ENCODE data around the gene GDF2.

Gene GDF2

DNA sequence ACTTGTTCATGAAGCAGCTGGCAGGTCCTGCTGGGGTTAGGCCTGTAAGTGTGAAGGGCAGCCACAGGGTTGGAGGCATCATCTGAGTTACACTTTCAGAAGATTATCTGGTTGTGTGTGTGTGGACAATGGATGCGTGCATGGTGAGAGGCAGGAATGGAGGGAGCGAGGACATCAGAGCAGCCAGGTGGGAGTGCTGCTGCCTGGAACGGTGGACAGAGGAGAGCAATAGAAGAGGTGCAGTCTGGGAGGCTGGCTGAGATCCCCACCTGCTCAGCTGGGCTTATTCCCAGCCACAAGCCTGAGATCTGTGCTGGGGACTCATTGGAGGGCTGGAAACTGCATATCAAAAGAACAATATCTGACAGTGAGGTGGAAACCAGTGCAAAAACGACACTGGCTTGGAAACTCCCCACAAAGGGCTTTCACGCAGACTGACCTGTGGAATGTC lies 44.0 kb downstream of the GDF2 start:
- Histone ChIP-seq H3K4me1 (ENCODE audit: insufficient read depth, low read length) (no peaks in the 10 kb centered on the region), H4K20me1 (ENCODE audit: insufficient read depth, low read length) (0 out of 2 replicates have a peak, but pooled peaks cover 4% of the 10 kb centered on the region), H3K9me3 (ENCODE audit: insufficient read depth, low read length, severe bottlenecking) (no peaks in the 10 kb centered on the region), H2AFZ (ENCODE audit: low read depth, low read length) (no peak overlapping the region), H3K9ac (ENCODE audit: low read depth, low read length) (no peak overlapping the region), H3K4me3 (ENCODE audit: low read depth in 1 of 2, low read length in 2 of 2) (no peak overlapping the region), H3K27ac (ENCODE audit: low read length) (no peak overlapping the region), H3K4me2 (ENCODE audit: insufficient read depth, low read length) (no peak overlapping the region), H3K36me3 (ENCODE audit: insufficient read depth, low read length) (no peaks in the 10 kb centered on the region), H3K79me2 (ENCODE audit: insufficient read depth, low read length) (no peaks in the 10 kb centered on the region), H3K27me3 (ENCODE audit: insufficient read depth, low read length, poor library complexity) (peaks cover 17% of the 10 kb centered on the region)
- ATAC-seq (ENCODE audit: insufficient read depth, low read depth) (no peak), DNase-seq (no peak)
- TF ChIP-seq, protein P1, sequence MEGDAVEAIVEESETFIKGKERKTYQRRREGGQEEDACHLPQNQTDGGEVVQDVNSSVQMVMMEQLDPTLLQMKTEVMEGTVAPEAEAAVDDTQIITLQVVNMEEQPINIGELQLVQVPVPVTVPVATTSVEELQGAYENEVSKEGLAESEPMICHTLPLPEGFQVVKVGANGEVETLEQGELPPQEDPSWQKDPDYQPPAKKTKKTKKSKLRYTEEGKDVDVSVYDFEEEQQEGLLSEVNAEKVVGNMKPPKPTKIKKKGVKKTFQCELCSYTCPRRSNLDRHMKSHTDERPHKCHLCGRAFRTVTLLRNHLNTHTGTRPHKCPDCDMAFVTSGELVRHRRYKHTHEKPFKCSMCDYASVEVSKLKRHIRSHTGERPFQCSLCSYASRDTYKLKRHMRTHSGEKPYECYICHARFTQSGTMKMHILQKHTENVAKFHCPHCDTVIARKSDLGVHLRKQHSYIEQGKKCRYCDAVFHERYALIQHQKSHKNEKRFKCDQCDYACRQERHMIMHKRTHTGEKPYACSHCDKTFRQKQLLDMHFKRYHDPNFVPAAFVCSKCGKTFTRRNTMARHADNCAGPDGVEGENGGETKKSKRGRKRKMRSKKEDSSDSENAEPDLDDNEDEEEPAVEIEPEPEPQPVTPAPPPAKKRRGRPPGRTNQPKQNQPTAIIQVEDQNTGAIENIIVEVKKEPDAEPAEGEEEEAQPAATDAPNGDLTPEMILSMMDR (IDR thresholded peaks at IDR 0.05; ENCODE audit: borderline replicate concordance, extremely low read depth, low read length, poor library complexity, severe bottlenecking): no peak
- TF ChIP-seq EZH2 (IDR thresholded peaks at IDR 0.05; ENCODE audit: borderline replicate concordance, low read depth, low read length, severe bottlenecking): no peak

DNA sequence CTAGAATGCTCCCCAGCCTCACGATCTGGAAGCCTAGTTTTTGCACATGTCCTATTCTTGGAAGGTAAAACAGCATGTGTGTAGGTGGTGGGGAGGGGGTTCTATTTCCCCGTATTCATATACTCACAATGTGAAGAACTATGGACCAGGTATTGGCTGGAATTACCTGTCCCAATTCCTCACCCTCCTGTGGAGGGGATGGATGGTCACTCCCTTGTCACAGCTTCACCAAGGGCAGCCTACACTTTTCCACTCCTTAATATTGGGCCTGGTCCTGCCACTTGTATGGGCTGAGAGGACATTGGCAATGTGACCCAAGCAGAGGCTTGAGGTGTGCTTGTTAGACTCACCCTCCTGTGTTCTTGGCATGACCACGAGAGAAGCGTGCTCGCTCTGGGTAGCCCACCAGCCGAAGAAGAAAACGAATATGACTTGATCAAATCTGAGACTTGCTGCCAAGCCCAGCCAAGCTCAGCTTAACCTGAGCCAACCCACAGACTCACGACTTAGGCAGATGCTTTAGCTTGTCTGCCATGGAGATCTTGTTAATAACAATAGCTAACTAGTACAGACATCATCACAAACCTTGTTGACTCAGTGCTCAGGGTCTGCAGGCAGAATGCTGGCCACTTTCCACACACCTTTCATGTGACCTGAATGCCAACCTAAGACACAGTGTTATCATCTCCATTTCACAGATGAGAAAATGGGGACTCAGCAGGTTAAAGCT lies 44.6 kb downstream of the GDF2 start:
- DNase-seq (no peak), ATAC-seq (ENCODE audit: insufficient read depth, low read depth) (no peak)
- no peak overlapping the region for H3K9ac ChIP-seq (ENCODE audit: low read depth, low read length)
- no peak overlapping the region for H3K4me3 ChIP-seq (ENCODE audit: low read depth in 1 of 2, low read length in 2 of 2)
- H3K27me3 ChIP-seq (ENCODE audit: insufficient read depth, low read length, poor library complexity): peaks cover 15% of the 10 kb centered on the region
- no peaks in the 10 kb centered on the region for H3K36me3 ChIP-seq (ENCODE audit: insufficient read depth, low read length)
- H3K27ac ChIP-seq (ENCODE audit: low read length): no peak overlapping the region
- no peak for TF ChIP-seq EZH2 (IDR thresholded peaks at IDR 0.05; ENCODE audit: borderline replicate concordance, low read depth, low read length, severe bottlenecking)
- TF ChIP-seq, protein P1 (IDR thresholded peaks at IDR 0.05; ENCODE audit: borderline replicate concordance, extremely low read depth, low read length, poor library complexity, severe bottlenecking): no peak
- no peaks in the 10 kb centered on the region for H3K4me1 ChIP-seq (ENCODE audit: insufficient read depth, low read length)
- no peaks in the 10 kb centered on the region for H3K79me2 ChIP-seq (ENCODE audit: insufficient read depth, low read length)
- no peaks in the 10 kb centered on the region for H3K9me3 ChIP-seq (ENCODE audit: insufficient read depth, low read length, severe bottlenecking)
- no peak overlapping the region for H3K4me2 ChIP-seq (ENCODE audit: insufficient read depth, low read length)
- H2AFZ ChIP-seq (ENCODE audit: low read depth, low read length): no peak overlapping the region
- H4K20me1 ChIP-seq (ENCODE audit: insufficient read depth, low read length): 0 out of 2 replicates have a peak, but pooled peaks cover 4% of the 10 kb centered on the region

DNA sequence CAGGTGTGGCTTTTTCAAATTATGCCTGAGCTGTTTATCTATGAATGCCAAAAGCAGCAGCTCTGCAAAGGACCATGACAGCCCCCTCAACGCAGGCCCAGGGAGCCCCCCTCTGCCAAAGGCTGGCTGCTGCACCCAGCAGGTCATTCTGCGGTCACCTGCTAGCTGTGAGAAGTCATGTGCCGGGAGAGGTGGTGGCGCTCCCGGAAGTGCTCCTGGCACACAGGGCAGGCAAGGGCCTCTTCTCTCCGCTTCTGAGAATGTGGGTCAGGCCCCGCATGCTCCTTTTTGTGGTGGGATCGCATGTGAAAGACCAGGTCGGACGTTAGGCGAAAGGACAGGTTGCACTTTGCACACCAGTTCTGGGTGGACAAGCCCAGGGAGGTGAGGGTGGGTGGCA lies 45.4 kb downstream of the GDF2 start:
- no peaks in the 10 kb centered on the region for H3K36me3 ChIP-seq (ENCODE audit: insufficient read depth, low read length)
- 0 out of 2 replicates have a peak, but pooled peaks cover 4% of the 10 kb centered on the region for H4K20me1 ChIP-seq (ENCODE audit: insufficient read depth, low read length)
- ATAC-seq (ENCODE audit: insufficient read depth, low read depth) (no peak), DNase-seq (no peak)
- TF ChIP-seq, protein P1 (IDR thresholded peaks at IDR 0.05; ENCODE audit: borderline replicate concordance, extremely low read depth, low read length, poor library complexity, severe bottlenecking): no peak
- TF ChIP-seq EZH2 (IDR thresholded peaks at IDR 0.05; ENCODE audit: borderline replicate concordance, low read depth, low read length, severe bottlenecking): no peak
- no peaks in the 10 kb centered on the region for H3K4me1 ChIP-seq (ENCODE audit: insufficient read depth, low read length)
- H3K4me3 ChIP-seq (ENCODE audit: low read depth in 1 of 2, low read length in 2 of 2): no peak overlapping the region
- no peak overlapping the region for H2AFZ ChIP-seq (ENCODE audit: low read depth, low read length)
- H3K79me2 ChIP-seq (ENCODE audit: insufficient read depth, low read length): no peaks in the 10 kb centered on the region
- no peaks in the 10 kb centered on the region for H3K9me3 ChIP-seq (ENCODE audit: insufficient read depth, low read length, severe bottlenecking)
- H3K27ac ChIP-seq (ENCODE audit: low read length): no peak overlapping the region
- no peak overlapping the region for H3K4me2 ChIP-seq (ENCODE audit: insufficient read depth, low read length)
- no peak overlapping the region for H3K9ac ChIP-seq (ENCODE audit: low read depth, low read length)
- peaks cover 15% of the 10 kb centered on the region for H3K27me3 ChIP-seq (ENCODE audit: insufficient read depth, low read length, poor library complexity)

All from DND-41 (cell line).